ENCODE data around the gene P3H2.
A peak's percentile ranks its signal among the peaks of the same experiment; 100 is the strongest.
"Not testable (repeated sequence)": the region's sequence is repeated elsewhere in the genome, so short reads cannot be mapped to it uniquely, and the experiment has no call there.

Gene P3H2

GRCh38 chr3:189966843-189967242 lies 153.9 kb downstream of the P3H2 start:
- H3K4me3 ChIP-seq (ENCODE audit: low read depth, low read length): no peak overlapping the region
- TF ChIP-seq POLR2A (IDR thresholded peaks at IDR 0.05; ENCODE audit: extremely low read depth, insufficient read length) (no peak), MYC (IDR thresholded peaks at IDR 0.05; ENCODE audit: low read depth, low read length) (no peak), MAX (IDR thresholded peaks at IDR 0.05; ENCODE audit: low read depth, low read length) (no peak), CTCF (IDR thresholded peaks at IDR 0.05; ENCODE audit: low read depth, low read length) (no peak)
- DNase-seq (ENCODE audit: low read depth): no peak

- no peak for DNase-seq (ENCODE audit: low read depth)
- TF ChIP-seq MAX (IDR thresholded peaks at IDR 0.05; ENCODE audit: low read depth, low read length) (no peak), MYC (IDR thresholded peaks at IDR 0.05; ENCODE audit: low read depth, low read length) (no peak), POLR2A (IDR thresholded peaks at IDR 0.05; ENCODE audit: extremely low read depth, insufficient read length) (no peak), CTCF (IDR thresholded peaks at IDR 0.05; ENCODE audit: low read depth, low read length) (no peak)
- H3K4me3 ChIP-seq (ENCODE audit: low read depth, low read length): no peak overlapping the region
Measured at GRCh38 chr3:189964623-189965332, 155.9 kb downstream of the P3H2 start.

DNA sequence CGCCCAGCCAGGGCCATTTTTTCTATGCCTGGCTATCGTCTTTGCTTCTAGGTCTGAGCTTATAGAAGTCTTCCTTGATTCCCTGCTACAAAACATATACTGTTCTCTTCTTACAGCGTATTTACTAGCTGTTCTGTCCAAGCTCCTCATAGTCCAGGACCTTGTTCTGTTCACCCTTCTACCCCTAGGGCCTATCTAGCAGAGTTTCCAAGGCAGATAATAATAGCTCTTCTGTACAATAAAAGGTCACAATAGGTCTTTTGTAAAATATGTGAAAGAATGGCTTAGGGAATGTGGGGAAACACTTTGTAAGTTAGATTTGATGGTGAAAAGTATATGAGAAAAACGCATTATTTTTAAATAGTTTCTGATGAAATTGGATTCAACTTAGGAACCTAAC lies 158.2 kb downstream of the P3H2 start:
- TF ChIP-seq MAX (IDR thresholded peaks at IDR 0.05; ENCODE audit: low read depth, low read length): no peak
- TF ChIP-seq MYC (IDR thresholded peaks at IDR 0.05; ENCODE audit: low read depth, low read length): no peak
- TF ChIP-seq CTCF (IDR thresholded peaks at IDR 0.05; ENCODE audit: low read depth, low read length): no peak
- TF ChIP-seq POLR2A (IDR thresholded peaks at IDR 0.05; ENCODE audit: extremely low read depth, insufficient read length): no peak
- no peak for DNase-seq (ENCODE audit: low read depth)
- no peak overlapping the region for H3K4me3 ChIP-seq (ENCODE audit: low read depth, low read length)

- H3K4me3 ChIP-seq (ENCODE audit: low read depth, low read length): no peak overlapping the region
- DNase-seq (ENCODE audit: low read depth): peak; percentile 67
- TF ChIP-seq CTCF (IDR thresholded peaks at IDR 0.05; ENCODE audit: low read depth, low read length) (peak; percentile 89), MYC (IDR thresholded peaks at IDR 0.05; ENCODE audit: low read depth, low read length) (0 out of 2 replicates have a peak, but pooled peaks have one; percentile 29), MAX (IDR thresholded peaks at IDR 0.05; ENCODE audit: low read depth, low read length) (no peak), POLR2A (IDR thresholded peaks at IDR 0.05; ENCODE audit: extremely low read depth, insufficient read length) (no peak)
Measured at GRCh38 chr3:189961522-189962161, 159.1 kb downstream of the P3H2 start.

- H3K4me3 ChIP-seq (ENCODE audit: low read depth, low read length); DNase-seq (ENCODE audit: low read depth): not testable (repeated sequence)
Measured at GRCh38 chr3:189961086-189961485, 159.6 kb downstream of the P3H2 start.

DNA sequence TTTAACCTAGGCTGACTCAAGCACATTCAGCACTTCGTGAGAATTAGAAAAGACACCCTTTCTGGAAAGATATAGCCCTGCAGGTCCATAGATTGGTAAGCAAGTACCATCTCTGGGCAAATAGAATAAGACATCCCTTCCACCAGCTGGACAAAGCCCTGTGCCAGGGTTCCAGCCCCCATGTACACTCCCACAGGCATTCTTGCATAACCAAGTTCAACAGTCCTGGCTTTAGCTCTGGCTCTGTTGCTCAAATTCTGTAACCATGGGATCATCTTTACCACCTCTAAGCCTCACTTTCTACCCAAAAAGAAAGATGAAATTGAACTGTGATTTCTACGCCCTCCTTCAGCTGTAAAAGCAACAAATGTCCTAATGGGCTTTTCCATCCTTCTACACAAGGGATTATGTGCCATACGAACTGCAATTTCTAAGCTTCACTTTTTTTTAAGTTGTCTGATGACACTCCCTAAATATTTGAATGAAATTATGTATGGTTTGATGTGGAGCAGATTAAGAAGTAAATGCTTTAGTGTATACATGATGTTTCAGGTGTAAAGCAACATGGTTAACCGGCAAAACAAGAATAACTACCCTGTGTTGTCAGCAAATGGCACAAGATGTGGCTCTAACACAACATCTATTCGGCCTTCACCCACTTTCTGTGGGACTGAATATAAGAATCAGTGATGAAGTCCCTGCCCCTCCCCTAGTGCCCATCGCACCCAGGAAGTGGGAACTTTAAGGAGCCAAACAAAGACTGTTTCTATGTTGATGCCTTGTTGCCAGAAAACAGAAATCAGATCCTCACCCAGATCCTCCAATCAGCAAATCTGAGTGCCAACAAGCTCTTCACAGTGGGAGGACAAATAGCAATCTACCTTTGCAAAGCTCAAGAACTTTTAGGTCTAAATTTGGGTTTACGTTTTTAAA lies 165.7 kb downstream of the P3H2 start:
- TF ChIP-seq POLR2A (IDR thresholded peaks at IDR 0.05; ENCODE audit: extremely low read depth, insufficient read length) (no peak), MAX (IDR thresholded peaks at IDR 0.05; ENCODE audit: low read depth, low read length) (no peak), CTCF (IDR thresholded peaks at IDR 0.05; ENCODE audit: low read depth, low read length) (no peak), MYC (IDR thresholded peaks at IDR 0.05; ENCODE audit: low read depth, low read length) (no peak)
- no peak for DNase-seq (ENCODE audit: low read depth)
- no peak overlapping the region for H3K4me3 ChIP-seq (ENCODE audit: low read depth, low read length)

Measured in NB4 (cell line).